Stimulated activated CD4-positive, alpha-beta T cell treated with anti-CD3 and anti-CD28 coated beads, Interleukin-4, amount 100 ng/mL, for 1 hour (primary cell): ENCODE results near the gene PPP1R2B.

Source experiments
- DNase-seq: peaks from one replicate; pipeline ENCODE4 v3.0.0-alpha.2; 2020

Gene PPP1R2B

DNA sequence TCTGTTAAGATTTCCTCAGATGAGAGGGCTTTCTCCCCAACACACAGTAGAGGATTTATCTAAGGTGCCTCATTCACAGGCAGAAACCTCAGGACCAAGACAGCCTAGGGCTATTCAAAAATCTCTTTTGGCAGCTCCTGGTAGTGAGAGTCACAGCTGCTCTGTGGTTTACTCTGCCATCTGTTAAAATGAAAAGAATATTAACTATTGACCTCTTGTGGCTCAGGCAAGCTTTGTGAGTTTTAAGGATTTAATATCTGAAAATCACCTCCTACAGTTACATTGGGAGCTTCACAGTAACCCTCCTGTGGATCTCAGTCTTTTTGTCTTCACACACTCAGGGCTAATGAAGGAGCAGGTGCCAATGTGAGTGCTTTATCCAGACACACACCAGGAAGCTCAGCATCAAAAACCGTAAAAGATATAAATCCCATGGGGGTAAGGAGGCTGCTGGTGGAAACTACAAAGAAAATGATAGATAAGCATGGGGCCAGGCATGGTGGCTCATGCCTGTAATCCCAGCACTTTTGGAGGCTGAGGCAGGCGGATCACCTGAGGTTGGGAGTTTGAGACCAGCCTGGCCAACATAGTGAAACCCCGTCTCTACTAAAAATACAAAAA, 29.7 kb downstream of the PPP1R2B start:
- no peak for DNase-seq

DNA sequence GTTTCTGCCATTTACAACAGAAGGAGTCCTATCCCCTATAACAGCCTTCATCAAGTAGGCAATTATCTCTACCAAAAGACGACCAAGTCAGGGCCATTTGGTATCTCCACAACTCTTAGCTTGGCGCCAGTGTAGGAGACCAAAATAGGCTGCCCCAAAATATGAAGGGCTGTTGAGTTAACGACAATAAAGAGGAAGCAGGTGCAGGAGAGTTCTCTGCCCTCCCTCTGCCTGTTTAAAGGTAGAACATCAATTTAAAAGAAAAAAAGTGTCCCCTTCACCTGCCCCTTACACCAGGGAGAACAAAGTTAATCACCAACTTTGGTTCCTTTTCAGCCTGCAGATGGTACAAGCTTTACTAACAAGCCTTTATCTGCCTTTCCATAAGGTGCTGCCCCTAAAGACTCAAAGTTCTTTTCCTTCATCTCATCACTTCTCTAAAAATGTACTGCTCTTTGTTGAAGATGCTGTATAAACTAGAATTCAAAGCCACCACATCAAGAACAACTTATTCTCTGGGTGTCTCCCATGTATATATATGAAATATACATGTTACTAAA, 33.3 kb downstream of the PPP1R2B start:
- no peak for DNase-seq

DNA sequence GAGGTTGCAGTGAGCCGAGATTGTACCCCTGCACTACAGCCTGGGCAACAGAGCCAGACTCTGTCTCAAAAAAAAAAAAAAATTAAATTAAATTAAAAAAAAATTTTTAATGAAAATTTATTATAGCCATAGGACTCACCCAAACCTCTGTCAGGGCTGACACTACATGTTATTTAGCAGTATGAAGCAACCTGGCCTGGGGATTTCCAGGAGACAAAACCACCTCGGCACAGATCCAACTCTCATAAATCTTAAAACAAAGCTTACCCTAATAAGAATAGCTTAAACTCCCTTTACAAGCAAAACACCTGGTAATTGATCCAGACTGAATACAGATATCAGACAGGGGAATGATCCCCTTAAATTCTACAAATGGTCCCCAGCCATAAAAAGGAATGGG, 38.4 kb downstream of the PPP1R2B start:
- DNase-seq, result no peak

DNA sequence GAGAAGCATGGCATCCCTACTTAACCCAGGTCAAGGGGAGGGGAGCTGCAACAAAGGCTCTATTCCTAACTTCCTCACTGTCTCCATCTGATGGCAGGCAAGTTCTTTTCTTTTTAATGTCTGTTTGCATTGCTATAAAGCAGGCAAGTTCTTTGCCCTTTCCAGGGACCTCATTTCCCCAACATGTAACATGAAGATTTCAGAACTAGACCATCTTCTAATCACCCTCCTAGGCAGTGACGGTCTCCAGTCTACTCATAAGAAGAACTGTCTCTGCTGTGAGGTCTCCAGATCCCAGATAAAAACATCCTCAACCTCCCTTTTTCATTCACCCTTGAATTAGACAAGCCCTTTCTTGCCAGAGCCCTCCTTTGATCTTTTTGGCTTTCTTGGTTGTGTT, 42.1 kb downstream of the PPP1R2B start:
- no peak for DNase-seq

DNA sequence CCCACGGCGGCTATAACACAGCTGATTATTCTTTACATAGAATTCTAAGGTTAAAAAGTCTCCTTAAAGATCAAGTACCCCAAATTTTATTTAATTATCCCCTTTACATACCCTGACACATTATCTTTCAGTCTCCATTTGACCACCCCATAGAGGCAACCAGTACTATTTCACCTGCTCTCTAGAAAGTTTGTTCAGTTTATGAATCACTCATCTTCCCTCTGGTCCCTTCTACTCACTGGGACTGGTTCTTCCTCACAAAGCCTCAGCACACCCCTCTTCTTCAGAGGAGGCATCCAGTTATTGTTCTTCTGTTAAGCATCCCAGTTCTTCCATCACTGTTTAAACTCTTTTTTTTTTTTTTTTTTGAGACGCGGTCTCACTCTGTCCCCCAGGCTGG, 42.8 kb downstream of the PPP1R2B start:
- DNase-seq, result no peak

DNA sequence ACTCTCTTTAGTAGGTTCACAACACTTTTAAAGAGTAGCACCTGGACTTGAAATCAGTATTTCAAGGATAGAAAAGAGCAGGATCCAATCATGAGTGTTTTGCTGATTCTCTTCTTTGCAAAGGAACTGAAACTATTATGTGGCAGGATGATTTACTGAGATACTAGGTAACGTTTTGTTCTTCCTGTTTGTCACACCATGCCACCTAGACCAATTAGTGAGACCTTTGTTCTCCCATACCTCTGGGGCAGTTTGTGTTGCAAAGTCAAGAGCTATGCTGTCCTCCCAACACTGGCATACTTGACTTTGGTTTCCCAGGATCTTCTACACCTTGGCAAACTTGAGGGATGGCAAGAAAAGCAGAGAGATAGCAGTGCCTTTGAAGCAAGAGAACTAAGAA, 43.4 kb downstream of the PPP1R2B start:
- no peak for DNase-seq

DNA sequence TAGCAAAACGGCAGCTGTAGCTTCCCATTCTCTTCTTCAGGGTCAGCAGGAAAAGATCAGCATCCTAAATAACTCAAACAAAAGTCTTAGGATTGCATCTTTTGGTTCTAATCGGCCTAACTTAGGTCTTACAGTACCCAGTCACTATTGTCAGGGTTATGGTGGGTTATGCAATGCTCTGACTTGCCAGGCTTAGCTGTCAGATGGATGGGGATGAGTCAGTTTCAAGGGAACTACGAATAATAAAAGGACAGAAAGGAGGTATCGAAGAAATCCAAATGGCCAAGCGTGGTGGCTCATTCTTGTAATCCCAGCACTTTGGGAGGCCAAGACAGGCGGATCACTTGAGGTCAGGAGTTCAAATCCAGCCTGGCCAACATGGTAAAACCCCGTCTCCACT, 46.5 kb downstream of the PPP1R2B start:
- DNase-seq, result no peak
